NB4 (cell line): Measurements from ENCODE around the gene LSM2.

ENCODE experiments used
- DNase-seq: peaks from one replicate; pipeline ENCODE4 v3.0.0; 2010; ENCODE audit warnings: low read depth
- H3K4me3 ChIP-seq: one replicate; pipeline ENCODE4 v1.5.1; 2011; ENCODE audit warnings: mild to moderate bottlenecking, low read depth, low read length, moderate library complexity
- MAX ChIP-seq: IDR thresholded peaks from 2 replicates; pipeline ENCODE4 v1.6.1; 2011; ENCODE audit warnings: low read depth, low read length
- MYC ChIP-seq: IDR thresholded peaks from 2 replicates; pipeline ENCODE4 v1.6.1; 2011; ENCODE audit warnings: low read depth, low read length
- POLR2A ChIP-seq: IDR thresholded peaks from 2 replicates; pipeline ENCODE4 v1.6.1; 2011; ENCODE audit warnings: mild to moderate bottlenecking; ENCODE audit not compliant: insufficient read length; ENCODE audit errors: extremely low read depth
- TF ChIP-seq, protein P1 (sequence below): IDR thresholded peaks from one replicate; pipeline ENCODE4 v1.5.1; 2012; ENCODE audit warnings: low read depth, low read length

The LSM2 gene

DNA sequence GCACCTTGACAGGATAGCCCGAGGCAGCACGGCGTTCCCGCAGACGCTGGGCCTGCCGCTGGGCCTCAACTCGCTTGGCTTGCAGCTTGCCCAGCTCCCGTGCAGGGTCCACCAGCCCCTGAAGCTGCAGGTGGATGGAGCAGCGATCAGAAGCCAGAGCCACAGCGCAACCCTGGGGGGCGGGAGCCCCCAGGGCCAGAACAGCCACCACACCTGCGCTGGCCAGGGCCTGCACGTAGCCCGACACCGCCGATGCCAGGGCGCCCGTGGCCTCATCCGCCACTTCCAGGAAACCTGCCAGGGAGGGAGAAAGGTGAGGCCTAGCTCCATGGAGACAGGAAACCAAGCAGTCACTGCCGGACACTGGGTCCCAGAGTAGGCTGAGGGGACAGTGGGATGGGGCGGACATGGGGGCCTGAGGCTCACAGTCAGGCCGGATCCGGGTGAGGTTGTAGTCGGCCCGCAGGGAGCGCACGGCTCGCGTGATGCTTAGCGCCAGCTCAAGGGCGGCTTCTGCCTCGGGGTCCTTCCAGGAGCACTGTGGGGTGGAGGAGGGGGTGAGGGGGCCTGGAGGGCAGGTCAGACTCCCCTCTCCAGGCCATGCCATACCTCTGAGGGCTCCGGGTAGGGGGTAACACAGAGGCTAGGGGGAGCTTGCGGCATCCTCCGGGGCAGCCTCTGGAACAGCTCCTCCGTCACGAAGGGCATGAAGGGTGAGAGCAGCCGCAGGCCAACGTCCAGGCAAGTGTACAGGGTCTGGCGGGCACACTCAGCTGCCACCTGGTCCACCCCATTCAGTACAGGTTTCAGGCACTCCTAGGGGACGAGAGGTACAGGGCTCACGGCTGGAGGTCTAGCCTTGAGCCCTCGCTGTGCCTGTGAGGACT is 27.5 kb downstream of the LSM2 start:
- H3K4me3 ChIP-seq, result no peak overlapping the region
- TF ChIP-seq, protein P1, sequence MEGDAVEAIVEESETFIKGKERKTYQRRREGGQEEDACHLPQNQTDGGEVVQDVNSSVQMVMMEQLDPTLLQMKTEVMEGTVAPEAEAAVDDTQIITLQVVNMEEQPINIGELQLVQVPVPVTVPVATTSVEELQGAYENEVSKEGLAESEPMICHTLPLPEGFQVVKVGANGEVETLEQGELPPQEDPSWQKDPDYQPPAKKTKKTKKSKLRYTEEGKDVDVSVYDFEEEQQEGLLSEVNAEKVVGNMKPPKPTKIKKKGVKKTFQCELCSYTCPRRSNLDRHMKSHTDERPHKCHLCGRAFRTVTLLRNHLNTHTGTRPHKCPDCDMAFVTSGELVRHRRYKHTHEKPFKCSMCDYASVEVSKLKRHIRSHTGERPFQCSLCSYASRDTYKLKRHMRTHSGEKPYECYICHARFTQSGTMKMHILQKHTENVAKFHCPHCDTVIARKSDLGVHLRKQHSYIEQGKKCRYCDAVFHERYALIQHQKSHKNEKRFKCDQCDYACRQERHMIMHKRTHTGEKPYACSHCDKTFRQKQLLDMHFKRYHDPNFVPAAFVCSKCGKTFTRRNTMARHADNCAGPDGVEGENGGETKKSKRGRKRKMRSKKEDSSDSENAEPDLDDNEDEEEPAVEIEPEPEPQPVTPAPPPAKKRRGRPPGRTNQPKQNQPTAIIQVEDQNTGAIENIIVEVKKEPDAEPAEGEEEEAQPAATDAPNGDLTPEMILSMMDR, result no peak
- TF ChIP-seq MYC (no peak), POLR2A (no peak), MAX (no peak)
- DNase-seq, result no peak

DNA sequence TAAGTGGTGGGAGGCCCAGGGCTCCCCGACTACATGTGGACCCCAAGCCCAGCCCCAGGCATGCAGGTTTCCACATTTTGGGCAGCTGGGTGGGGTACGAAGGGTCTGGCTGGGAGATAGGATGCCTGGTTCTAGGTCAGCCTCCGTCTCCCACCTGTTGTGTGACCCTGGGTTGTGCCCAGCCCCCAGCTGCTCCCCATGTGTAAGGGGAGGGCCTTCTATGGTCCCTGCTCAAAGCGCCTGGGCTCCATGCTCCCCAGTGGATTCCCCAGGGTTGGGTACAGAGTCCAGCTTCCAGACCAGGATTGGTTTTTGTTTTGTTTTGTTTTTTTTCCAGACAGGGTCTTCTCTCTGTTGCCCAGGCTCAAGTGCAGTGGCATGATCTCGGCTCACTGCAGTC is 28.6 kb downstream of the LSM2 start:
- DNase-seq, result no peak
- TF ChIP-seq, protein P1, result no peak
- no peak for TF ChIP-seq MYC
- no peak for TF ChIP-seq MAX
- no peak for TF ChIP-seq POLR2A
- no peak overlapping the region for H3K4me3 ChIP-seq

- no peak for DNase-seq
- H3K4me3 ChIP-seq, result no peak overlapping the region
- TF ChIP-seq, protein P1, result no peak
- TF ChIP-seq MAX, result no peak
- TF ChIP-seq POLR2A, result no peak
- no peak for TF ChIP-seq MYC
Observed at GRCh38 chr6:31777667-31778050, 29.1 kb downstream of the LSM2 start.

DNA sequence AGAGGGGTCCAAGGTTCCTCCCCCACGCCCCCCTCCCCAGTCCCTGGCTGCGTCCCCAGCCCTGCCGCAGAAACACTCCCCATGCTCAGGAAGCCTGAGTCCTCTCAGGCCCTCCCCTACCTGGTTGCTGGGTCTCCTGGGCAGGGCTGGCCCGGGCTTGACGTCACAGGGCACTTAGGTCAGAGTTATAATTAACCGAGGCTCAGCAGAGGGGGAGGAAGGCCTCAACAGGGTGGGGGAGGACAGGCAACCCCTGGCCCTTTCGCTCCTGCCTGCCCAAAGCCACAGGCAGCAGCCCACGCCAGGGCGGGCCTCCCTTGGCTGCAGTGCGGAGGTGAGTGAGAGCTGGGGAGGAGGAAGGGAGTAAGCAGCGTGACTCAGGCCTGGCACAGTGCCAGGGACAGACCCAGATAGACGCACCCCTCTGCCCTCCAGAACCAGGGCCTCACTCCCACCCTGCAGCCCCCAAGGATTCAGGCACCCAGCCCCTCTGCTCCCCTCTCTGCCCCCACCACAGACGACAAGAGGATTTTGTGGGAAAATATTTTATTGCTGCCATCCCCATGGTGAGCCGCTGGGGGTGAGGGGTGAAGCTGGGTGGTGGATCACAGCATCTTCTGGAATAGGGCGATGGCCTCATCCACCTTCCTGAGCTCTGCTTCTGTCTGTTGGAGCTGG is 29.6 kb downstream of the LSM2 start, which contains the start of gene VWA7:
VWA7 (minus strand) TSS at position 340 of the 678 bp plus-strand sequence. CDS start 549 bp downstream, outside the sequence.
- peak; percentile 96 for DNase-seq
- no peak within 1 kb of the TSS for H3K4me3 ChIP-seq
- TF ChIP-seq POLR2A, result no peak
- TF ChIP-seq MYC, result 0 out of 2 replicates have a peak, but pooled peaks have one; percentile 10
- TF ChIP-seq, protein P1, result no peak
- TF ChIP-seq MAX, result peak; percentile 71

DNA sequence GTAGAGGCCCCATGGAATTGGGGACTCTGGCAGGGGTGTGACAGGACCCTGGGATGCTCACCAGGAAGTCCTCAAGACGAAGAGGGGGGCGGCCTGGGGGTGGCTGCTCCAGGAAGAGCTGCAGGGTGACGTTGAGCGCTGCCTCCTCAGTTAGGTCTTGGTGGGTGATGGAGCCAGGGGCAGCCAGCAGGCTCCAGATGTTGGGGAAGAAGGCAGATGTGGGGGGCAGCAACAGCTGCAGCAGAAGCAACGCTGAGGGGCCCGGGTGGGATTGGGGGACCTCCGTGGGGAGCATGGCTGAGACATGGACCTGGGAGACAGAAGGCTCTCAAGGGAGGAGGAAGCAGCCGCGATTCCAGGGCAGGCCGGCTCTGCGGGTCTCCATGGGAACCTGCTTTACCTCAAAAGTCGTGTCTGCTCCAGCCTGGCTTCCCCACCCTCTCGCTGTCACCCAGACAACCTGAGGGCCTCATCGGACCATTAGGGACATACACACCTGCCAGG is 30.2 kb downstream of the LSM2 start:
- TF ChIP-seq MAX (no peak), MYC (no peak), POLR2A (no peak)
- TF ChIP-seq, protein P1, result no peak
- DNase-seq, result no peak
- no peak overlapping the region for H3K4me3 ChIP-seq
